Urinary bladder (tissue), 4 donors: ENCODE results near the gene C4orf50. TPM values are rescaled to one million over a fixed set of nuclear protein-coding genes. Genes with fewer than 3 reads are reported as not detected.

Experiments used
- DNase-seq: peaks from one replicate; pipeline ENCODE4 v3.0.0-alpha.2; 2015; ENCODE audit errors: extremely low spot score
- H3K27ac ChIP-seq: one replicate; pipeline ENCODE4 v1.5.1; 2013; ENCODE audit warnings: low read depth, mild to moderate bottlenecking, moderate library complexity
- H3K36me3 ChIP-seq: one replicate; pipeline ENCODE4 v1.6.1; 2013; ENCODE audit warnings: mild to moderate bottlenecking, moderate library complexity; ENCODE audit not compliant: insufficient read depth
- H3K4me1 ChIP-seq: one replicate; pipeline ENCODE4 v1.6.1; 2013; ENCODE audit warnings: mild to moderate bottlenecking, moderate library complexity; ENCODE audit not compliant: insufficient read depth
- H3K4me3 ChIP-seq: one replicate; pipeline ENCODE4 v1.5.1; 2013; ENCODE audit warnings: low read depth, low read length
- WGBS: extraction: QIAGEN DNeasy Blood & Tissue Kit; methylation state at CpG from one replicate; pipeline ENCODE4 v1.1.7; 2013; 5-methylcytosine and 5-hydroxymethylcytosine counted together
- polyA plus RNA-seq: library from polyadenylated mRNA; stranded (reverse); fragments of 200-250 nt; gene quantifications from one replicate; pipeline ENCODE4 v1.2.3, GENCODE V29; 2013
- total RNA-seq: library from RNA; depleted of rRNA; stranded (reverse); fragments of >200 nt; gene quantifications from one replicate; pipeline ENCODE4 v1.2.3, GENCODE V29; 2014
- donor health status: healthy with polysubstance abuse.
- donor health status: healthy.

The C4orf50 gene
- 0.32 TPM for total RNA-seq
- 0.04 TPM for polyA plus RNA-seq

DNA sequence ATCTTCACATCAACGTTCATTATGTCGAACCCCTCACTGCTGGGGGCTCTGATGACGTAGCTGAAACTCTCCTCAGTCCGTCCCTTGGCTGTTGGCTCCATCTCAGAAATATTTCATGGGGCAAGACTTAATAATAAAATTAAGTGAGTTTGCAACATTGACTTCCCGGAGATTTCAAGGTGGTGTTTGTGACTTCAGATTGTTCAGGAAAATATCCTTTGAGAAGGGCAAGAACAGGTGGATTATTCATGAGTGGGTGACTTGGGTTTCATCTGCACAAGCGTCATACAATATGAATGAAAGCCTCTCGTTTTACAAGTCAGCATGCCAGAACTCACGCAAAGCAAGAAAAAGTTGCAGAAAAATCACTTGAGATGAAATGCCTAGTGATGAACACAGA is at the start of gene C4orf50:
Gene C4orf50 (minus strand): TSS at position 101 of the 400 bp plus-strand sequence.
- H3K4me1 ChIP-seq = no peaks in the 10 kb centered on the region
- no peaks in the 10 kb centered on the region for H3K36me3 ChIP-seq
- WGBS = 68% methylated on average over 8 of the region's 8 CpGs
- H3K4me3 ChIP-seq = no peak within 1 kb of the TSS
- DNase-seq = no peak
- no peak within 1 kb of the TSS for H3K27ac ChIP-seq

DNA sequence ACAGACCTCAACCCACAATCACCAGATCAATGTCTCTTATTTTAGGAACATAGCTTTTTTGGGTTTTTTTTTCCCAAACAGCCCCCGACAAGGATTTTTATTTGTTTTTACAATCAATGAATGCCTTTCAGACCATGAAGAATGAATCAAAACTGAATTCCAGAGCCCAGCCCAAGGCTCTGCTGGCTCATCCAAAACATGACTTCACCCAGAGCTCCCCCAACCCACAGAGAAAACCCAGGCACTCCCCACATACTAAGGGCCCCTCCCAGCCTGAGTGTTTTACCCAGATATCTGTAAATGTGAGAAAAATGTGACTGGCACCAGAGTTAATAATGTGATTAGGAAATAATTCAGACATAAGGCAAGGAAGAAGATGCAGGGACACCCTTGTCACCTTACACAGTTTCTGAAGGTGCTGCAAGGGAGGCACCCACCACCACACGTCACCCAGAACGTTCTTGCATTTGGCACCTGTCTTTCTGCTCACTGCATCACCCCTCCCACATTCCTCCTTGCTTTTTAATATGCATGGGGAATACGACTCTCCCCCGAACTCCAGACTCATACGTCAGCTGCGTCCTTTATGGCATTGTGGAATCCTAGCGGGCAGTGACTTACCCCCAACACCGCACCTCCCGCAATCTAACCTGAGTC is 47.8 kb upstream of the C4orf50 start:
- Histone ChIP-seq H3K36me3 (no peaks in the 10 kb centered on the region), H3K4me3 (no peak overlapping the region), H3K4me1 (no peaks in the 10 kb centered on the region), H3K27ac (no peak overlapping the region)
- no peak for DNase-seq
- 71% methylated on average over 10 of the region's 10 CpGs for WGBS

DNA sequence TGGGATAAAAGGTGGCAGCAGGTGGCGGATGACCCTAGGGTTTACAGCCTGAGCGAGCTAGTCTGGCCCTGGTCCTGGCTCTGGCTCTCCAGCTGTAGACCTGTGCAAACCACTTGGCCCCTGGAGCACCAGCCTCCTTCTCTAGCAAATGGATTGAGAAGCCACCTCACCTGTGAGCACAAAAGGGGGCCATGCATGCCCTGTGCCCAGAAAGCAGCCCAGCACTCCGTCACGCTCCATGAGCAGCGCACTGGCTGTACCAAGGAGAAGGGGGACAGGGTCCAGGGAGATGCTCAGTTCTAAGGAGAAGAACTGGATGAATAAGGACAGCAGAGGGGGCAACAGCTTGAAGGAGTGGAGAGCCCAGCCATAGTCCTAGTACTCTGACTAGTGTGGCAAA is 46.9 kb upstream of the C4orf50 start:
- H3K4me3 ChIP-seq = no peak overlapping the region
- H3K36me3 ChIP-seq = no peaks in the 10 kb centered on the region
- no peak for DNase-seq
- WGBS = 93% methylated on average over 5 of the region's 5 CpGs
- no peaks in the 10 kb centered on the region for H3K4me1 ChIP-seq
- no peak overlapping the region for H3K27ac ChIP-seq

DNA sequence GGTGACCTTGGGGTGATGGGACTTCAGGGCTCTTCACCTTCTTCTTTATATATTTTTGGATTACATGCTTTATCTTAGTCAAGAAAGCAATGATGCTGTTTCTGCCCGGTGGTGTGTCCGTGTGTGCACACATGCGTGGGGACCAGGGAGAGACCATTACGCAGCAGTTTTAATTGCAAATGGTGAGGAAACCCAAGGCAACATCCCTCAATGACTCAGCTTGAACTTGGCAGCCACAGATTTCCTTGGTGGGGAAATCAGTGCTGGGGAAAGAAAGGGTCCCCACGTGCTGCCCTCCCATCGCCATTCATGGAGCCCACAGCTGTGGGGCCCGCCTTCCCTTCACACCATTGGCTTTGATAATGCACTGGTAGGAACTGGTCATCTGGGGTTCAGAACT is 46.2 kb upstream of the C4orf50 start:
- Histone ChIP-seq H3K4me1 (no peaks in the 10 kb centered on the region), H3K36me3 (no peaks in the 10 kb centered on the region), H3K4me3 (no peak overlapping the region), H3K27ac (no peak overlapping the region)
- no peak for DNase-seq
- 81% methylated on average over 7 of the region's 7 CpGs for WGBS

DNA sequence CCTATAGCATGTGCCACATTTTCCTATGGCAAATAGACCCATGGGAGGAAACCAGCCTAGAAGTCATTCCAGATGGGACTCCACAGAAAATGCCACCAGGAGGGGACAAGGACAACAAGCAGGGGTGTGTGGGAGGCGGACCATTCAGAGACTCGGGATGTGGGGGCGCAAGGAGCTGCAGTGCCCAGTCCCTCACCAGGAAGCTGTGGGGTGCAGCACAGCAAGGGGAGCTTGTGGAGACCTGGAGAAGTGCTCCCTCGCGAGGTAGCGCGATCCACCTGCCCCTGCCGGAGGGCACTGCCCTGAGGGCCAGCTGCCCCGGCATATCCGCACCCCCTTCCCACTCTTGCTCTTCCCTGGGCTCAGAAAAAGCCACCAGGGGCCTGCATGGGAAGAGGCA is 45.5 kb upstream of the C4orf50 start:
- no peak overlapping the region for H3K27ac ChIP-seq

DNA sequence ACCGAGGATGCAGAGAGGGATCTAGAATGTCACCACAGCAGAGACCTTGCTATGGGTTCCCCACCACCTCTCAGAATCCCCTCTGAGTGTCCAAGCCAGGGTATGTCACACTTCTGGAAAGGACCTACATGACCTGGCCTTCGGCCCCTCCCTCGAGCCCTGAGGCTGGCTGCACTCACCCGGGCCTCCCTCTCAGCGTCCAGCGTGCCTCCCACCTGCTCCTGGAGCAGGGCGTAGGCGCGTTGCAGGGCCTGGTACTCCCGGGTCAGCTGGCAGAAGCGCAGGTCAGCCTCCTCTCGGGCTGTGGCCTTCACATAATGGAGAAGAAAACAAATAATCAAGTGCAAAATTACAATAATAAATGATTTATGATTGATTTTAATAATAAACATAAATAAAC is 43.9 kb upstream of the C4orf50 start:
- no peak overlapping the region for H3K27ac ChIP-seq
- 92% methylated on average over 12 of the region's 12 CpGs for WGBS
- no peak for DNase-seq
- no peaks in the 10 kb centered on the region for H3K36me3 ChIP-seq
- no peaks in the 10 kb centered on the region for H3K4me1 ChIP-seq
- H3K4me3 ChIP-seq = no peak overlapping the region

More for the DNA sequence above, 45.5 kb upstream of the C4orf50 start:
- 92% methylated on average over 10 of the region's 10 CpGs for WGBS
- Histone ChIP-seq H3K4me1 (no peaks in the 10 kb centered on the region), H3K36me3 (no peaks in the 10 kb centered on the region), H3K4me3 (no peak overlapping the region)
- no peak for DNase-seq

DNA sequence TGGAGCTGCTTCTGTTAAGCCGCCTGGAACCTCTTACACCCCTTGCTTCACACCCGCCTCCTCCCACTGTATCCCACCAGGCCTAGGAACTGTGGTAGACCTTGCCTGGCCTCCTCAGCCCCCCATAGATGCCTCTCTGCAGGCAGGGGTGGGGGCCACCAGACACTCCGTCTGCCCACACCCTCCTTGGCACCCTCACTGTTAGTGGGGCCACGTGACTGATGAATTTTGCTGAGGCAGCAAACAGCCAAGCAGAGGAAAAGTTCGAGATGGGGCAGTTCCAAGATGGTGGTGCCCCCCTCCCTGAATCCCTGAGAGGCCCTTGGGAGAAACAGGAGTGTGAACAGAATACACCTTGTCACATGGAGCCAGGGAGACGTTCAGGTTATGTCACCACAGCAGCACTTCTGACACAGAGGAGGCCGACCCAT is 41.2 kb upstream of the C4orf50 start:
- DNase-seq = no peak
- no peaks in the 10 kb centered on the region for H3K36me3 ChIP-seq
- H3K27ac ChIP-seq = no peak overlapping the region
- H3K4me3 ChIP-seq = no peak overlapping the region
- H3K4me1 ChIP-seq = no peaks in the 10 kb centered on the region
- WGBS = 92% methylated on average over 7 of the region's 7 CpGs

DNA sequence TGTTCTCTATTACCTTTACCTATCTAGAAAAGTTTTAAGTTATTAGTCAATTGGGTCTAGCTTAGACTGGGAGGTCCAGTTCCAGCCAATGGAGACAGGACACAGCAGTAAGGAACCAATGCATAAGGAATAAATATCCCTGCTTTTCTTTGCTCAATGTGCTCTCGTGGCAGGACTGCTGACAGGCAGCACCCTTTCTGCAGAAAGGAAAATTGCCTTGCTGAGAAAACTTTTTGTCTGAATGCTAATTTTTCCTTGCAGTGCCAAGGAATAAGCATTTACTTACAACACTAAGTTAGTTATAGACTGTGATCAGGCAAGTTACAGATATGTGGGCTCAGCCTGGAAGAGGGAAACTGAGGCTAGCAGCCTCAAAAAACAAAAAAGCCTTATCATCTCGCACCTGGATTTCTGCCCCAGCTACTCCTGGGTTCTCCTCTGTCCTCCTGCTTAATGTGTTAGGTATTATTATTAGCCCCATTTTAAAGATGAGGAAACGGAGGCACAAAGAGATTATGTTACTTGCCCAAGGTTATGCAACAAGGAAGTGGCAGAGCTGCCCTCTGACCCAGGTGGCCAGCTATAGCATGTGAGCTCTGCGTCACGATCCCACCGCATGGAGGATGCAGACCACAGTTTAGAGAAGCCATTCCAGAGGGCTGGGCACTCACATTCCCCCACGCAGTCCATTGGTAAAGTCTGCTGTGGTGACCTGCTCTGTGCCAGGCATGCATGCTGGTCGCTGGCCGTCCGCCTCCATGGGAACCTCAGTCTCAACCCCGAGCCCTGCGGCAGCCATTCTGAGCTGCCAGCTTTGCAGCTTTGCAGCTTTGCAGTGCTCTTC is 40.5 kb upstream of the C4orf50 start:
- Histone ChIP-seq H3K4me3 (no peak overlapping the region), H3K27ac (no peak overlapping the region), H3K4me1 (no peaks in the 10 kb centered on the region), H3K36me3 (no peaks in the 10 kb centered on the region)
- no peak for DNase-seq
- WGBS = 93% methylated on average over 12 of the region's 12 CpGs

DNA sequence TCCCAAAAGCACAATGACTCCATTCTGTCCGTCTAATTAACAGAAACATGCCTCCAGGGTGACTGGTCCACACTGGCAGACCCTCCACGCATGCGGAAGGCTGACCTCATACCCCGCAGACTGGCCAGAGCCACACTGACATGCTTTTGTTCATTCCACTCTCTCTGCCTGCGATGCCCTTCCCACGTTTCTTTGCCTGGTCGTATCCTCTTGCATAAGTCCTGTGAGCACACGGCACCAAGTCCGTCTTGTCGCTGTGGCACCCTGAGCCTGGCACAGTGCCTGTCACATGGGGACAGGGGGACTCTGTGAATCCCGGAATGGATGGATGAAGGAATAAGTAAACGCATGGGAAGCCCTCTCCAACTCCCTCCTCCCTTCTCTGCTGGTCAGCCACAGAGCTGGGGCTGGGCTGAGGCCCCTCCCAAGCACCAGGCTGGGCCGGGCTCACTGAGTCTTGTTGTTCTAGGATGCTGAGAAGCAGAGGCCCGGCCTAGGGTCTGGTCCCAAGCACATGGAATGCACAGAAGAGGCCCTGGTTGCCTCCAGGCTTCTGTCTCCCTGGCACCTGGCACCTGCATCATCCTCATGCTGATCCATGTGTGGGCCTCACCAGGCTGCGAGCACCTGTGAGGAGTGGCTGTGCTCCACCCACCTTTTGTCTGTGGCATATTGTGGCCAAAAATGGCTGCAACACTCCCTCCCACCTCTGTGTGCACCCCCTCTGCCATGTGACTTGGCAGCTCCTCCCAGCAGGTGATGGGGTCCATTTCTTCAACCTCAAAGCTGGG is 38.9 kb upstream of the C4orf50 start:
- no peaks in the 10 kb centered on the region for H3K4me1 ChIP-seq
- no peak overlapping the region for H3K4me3 ChIP-seq
- DNase-seq = no peak
- no peaks in the 10 kb centered on the region for H3K36me3 ChIP-seq
- 84% methylated on average over 15 of the region's 15 CpGs for WGBS
- H3K27ac ChIP-seq = no peak overlapping the region

DNA sequence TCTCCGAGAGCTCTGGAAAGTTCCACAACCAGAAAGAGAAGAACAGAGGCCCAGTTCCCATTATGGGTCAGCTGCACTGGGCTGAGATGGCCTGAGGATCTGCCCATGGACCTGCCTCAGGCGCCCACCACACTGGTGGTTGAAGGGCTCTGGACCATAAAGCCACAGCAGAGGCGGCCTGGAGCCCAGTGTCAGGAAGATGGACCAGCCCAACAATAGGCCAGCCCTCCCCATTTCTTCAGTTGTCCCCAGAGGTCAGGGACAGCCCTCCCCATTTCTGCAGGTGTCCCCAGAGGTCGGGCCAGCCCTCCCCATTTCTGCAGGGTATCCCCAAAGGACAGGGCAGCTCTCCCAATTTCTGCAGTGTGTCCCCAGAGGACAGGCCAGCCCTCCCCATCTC is 37.2 kb upstream of the C4orf50 start:
- 79% methylated on average over 4 of the region's 4 CpGs for WGBS
- no peak overlapping the region for H3K4me3 ChIP-seq
- H3K4me1 ChIP-seq = no peaks in the 10 kb centered on the region
- no peak for DNase-seq
- no peak overlapping the region for H3K27ac ChIP-seq
- no peaks in the 10 kb centered on the region for H3K36me3 ChIP-seq

DNA sequence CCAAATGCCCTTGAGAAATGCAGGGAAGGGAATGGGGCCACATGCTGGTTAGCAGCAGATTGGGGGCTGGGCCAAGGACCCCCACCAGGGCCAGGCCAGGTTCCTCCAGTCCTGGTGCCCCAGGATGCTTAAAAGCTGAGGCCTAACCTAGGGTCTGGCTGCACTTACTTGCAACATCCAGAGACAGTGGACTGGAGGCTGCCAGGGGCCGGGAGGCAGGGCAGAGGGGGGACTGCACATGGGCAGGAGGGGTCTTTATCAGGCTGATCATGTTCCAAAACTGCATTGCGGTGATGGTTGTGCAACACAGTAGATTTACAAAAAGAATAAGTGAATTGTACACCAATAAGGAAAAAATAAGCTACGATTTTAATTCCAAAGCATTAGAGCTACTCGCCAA is 36.8 kb upstream of the C4orf50 start:
- no peak for DNase-seq
- H3K4me1 ChIP-seq = no peaks in the 10 kb centered on the region
- H3K4me3 ChIP-seq = no peak overlapping the region
- 87% methylated on average over 4 of the region's 4 CpGs for WGBS
- no peak overlapping the region for H3K27ac ChIP-seq
- H3K36me3 ChIP-seq = no peaks in the 10 kb centered on the region

DNA sequence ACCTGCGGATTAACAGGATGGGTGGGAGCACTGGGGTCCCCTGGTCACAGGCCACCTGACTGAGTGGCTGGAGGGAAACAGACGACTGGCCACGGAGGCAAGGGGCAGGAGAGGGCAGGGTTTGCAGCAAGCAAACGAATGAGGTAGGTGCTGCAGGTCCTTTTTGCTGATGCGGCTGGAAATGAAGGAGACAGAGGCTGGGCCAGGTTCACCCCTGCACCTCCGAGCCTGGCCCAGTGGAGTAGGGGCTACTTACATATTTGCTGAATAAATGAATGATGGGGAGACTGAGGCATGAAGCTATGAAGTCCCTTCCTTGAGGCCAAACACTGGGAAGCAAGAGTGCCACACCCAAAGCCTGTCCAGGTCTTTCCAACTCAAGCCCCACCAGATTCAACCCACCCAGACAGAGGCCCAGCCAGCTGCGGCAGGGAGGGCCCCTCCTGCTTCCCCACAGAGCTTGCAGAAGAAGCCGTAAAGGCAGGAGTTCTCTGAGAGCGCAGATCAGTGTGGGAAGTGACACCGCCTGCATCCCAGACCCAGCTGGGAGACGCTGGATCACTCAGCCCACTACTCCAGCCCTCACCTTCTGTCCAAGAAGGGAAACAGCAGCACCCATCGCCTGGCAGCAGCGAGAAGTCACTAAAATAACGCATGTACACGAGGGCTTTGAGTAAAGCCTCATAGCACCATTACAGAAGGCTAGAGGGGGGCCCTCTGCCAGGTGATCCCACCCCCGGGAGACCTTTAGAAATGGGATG is 36.1 kb upstream of the C4orf50 start:
- no peak overlapping the region for H3K4me3 ChIP-seq
- no peak overlapping the region for H3K27ac ChIP-seq
- DNase-seq = no peak
- WGBS = 59% methylated on average over 16 of the region's 16 CpGs
- no peaks in the 10 kb centered on the region for H3K4me1 ChIP-seq
- no peaks in the 10 kb centered on the region for H3K36me3 ChIP-seq

DNA sequence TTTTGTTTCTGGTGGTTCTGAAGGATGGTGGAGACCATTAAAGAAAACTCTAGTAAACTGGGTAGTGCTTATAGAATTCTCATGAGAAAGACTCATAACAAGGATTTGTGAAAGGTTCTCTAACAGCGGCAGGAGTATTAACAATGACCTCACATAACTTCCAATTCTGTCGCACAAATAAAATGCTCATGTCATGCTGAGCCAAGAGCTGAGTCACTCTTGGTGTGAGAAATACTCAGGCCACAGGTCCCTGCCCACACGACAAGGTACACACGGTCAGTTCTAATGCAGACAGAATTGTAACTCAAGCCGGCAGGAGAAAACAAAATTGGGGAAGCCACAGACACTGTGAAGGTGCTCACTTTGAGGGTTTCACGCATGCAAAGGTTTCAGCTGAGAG is 34.4 kb upstream of the C4orf50 start:
- no peak for DNase-seq
- Histone ChIP-seq H3K4me3 (no peak overlapping the region), H3K4me1 (no peaks in the 10 kb centered on the region), H3K27ac (no peak overlapping the region), H3K36me3 (no peaks in the 10 kb centered on the region)
- 76% methylated on average over 6 of the region's 6 CpGs for WGBS
